GDM1 (cell line): ENCODE data around the gene IGFBP1.

Experiments used
- DNase-seq: peaks from one replicate; lab custom pipeline; 2025; lab: John Stamatoyannopoulos, UW

IGFBP1 gene

GRCh38 chr7:45902820-45903219, 14.5 kb downstream of the IGFBP1 start:
- no peak for DNase-seq

- DNase-seq = no peak
These were observed 21.3 kb downstream of the IGFBP1 start for GRCh38 chr7:45909561-45909960.

- DNase-seq = no peak
These were observed 22.6 kb downstream of the IGFBP1 start for GRCh38 chr7:45910855-45911254.

- DNase-seq = no peak
These were observed 23.0 kb downstream of the IGFBP1 start for GRCh38 chr7:45911311-45911710.

GRCh38 chr7:45912972-45913371, 24.7 kb downstream of the IGFBP1 start:
- DNase-seq = no peak

- DNase-seq = no peak
These were observed 26.6 kb downstream of the IGFBP1 start for GRCh38 chr7:45914911-45915310.

GRCh38 chr7:45915606-45916005, 27.3 kb downstream of the IGFBP1 start:
- DNase-seq = no peak

- no peak for DNase-seq
These were observed 28.8 kb downstream of the IGFBP1 start for GRCh38 chr7:45917064-45917463.

- peak; percentile 29 for DNase-seq
These were observed 29.4 kb downstream of the IGFBP1 start for GRCh38 chr7:45917658-45918057.

- no peak for DNase-seq
These were observed 30.3 kb downstream of the IGFBP1 start for GRCh38 chr7:45918556-45918955.

- no peak for DNase-seq
These were observed 31.0 kb downstream of the IGFBP1 start for GRCh38 chr7:45919231-45919784.

GRCh38 chr7:45919993-45920459, 31.7 kb downstream of the IGFBP1 start:
- DNase-seq = no peak

- no peak for DNase-seq
These were observed 32.5 kb downstream of the IGFBP1 start, which contains the start of gene IGFBP3 for GRCh38 chr7:45920502-45921380. IGFBP3 (minus strand) TSS chr7:45921272; CDS start chr7:45921140, 132 bp downstream.

- DNase-seq = no peak
These were observed 33.1 kb downstream of the IGFBP1 start for GRCh38 chr7:45921381-45921698.

GRCh38 chr7:45921699-45922519, 33.6 kb downstream of the IGFBP1 start:
- no peak for DNase-seq

GRCh38 chr7:45922810-45923209, 34.5 kb downstream of the IGFBP1 start:
- no peak for DNase-seq

GRCh38 chr7:45923290-45923689, 35.0 kb downstream of the IGFBP1 start:
- DNase-seq = peak; percentile 17

- no peak for DNase-seq
These were observed 35.5 kb downstream of the IGFBP1 start for GRCh38 chr7:45923818-45924217.

GRCh38 chr7:45924283-45924682, 36.0 kb downstream of the IGFBP1 start:
- no peak for DNase-seq

- DNase-seq = no peak
These were observed 39.4 kb downstream of the IGFBP1 start for GRCh38 chr7:45927721-45928120.

- no peak for DNase-seq
These were observed 42.7 kb downstream of the IGFBP1 start for GRCh38 chr7:45930967-45931366.

GRCh38 chr7:45937301-45937700, 49.0 kb downstream of the IGFBP1 start:
- no peak for DNase-seq

GRCh38 chr7:45937862-45938261, 49.6 kb downstream of the IGFBP1 start:
- no peak for DNase-seq
